Measurements from ENCODE around the gene RPS6KL1. TPM values are rescaled to one million over a fixed set of nuclear protein-coding genes. Genes with fewer than 3 reads are reported as not detected.

RPS6KL1 gene
- polyA plus RNA-seq, 2 of the 4 experiments (the other 2 are of a cell fraction): 0.32 to 0.99 TPM

GRCh38 chr14:74962046-74962445 is 39.0 kb upstream of the RPS6KL1 start (continued):
- TF ChIP-seq HMGXB4 (CRISPR knock-in tag; IDR thresholded peaks at IDR 0.05; ENCODE audit: borderline replicate concordance) (no peak), TFCP2L1 (CRISPR knock-in tag; IDR thresholded peaks at IDR 0.05) (no peak), HDAC2 (IDR thresholded peaks at IDR 0.05) (no peak), REST (IDR thresholded peaks at IDR 0.05) (no peak), FOSL2 (IDR thresholded peaks at IDR 0.05) (no peak), FOSL2 (CRISPR knock-in tag; IDR thresholded peaks at IDR 0.05) (no peak), PBX3 (IDR thresholded peaks at IDR 0.05) (no peak), RCOR1 (IDR thresholded peaks at IDR 0.05; ENCODE audit: low read depth, low read length) (no peak)

- no peak overlapping the region for H3K4me2 ChIP-seq
- no peak overlapping the region for H3K4me3 ChIP-seq
- H3K4me1 ChIP-seq: peaks cover 5% of the 10 kb centered on the region; the same call in 1 of the 3 replicates
- POLR2A ChIA-PET: no interaction called here
- DNase-seq (ENCODE audit: low read depth in 1 of 2, low spot score in 1 of 2): no peak
- CTCF ChIA-PET: interaction anchor here (0.7 to 11.6 kb wide), 4 partner anchors 12 to 128 kb away, joined by 3 to 105 read pairs (median 14); partner anchors contain the start of gene RPS6KL1
- no peak for ATAC-seq
- TF ChIP-seq RARB (CRISPR knock-in tag; IDR thresholded peaks at IDR 0.05): no peak
- TF ChIP-seq EP300 (IDR thresholded peaks at IDR 0.05): no peak
- TF ChIP-seq HDAC2 (IDR thresholded peaks at IDR 0.05): no peak
- TF ChIP-seq KDM1A (IDR thresholded peaks at IDR 0.05; ENCODE audit: low read depth): no peak
- TF ChIP-seq REST (IDR thresholded peaks at IDR 0.05): no peak
- no peak overlapping the region for H3K27ac ChIP-seq
- H3K9me3 ChIP-seq: no peaks in the 10 kb centered on the region
- FAIRE-seq: no peak
- 62% methylated on average over 5 of the region's 5 CpGs for WGBS (ENCODE audit: missing lambda C conversion rate)
Observed at GRCh38 chr14:74961238-74961911, 38.3 kb upstream of the RPS6KL1 start.

GRCh38 chr14:74960736-74961135 is 37.7 kb upstream of the RPS6KL1 start:
- ChIA-PET POLR2A (no interaction called here), CTCF (interaction anchor here (0.7 to 11.6 kb wide), 5 partner anchors 10 to 128 kb away, joined by 3 to 105 read pairs (median 4); partner anchors contain the start of gene RPS6KL1)
- ATAC-seq (no peak), DNase-seq (ENCODE audit: low read depth in 1 of 2, low spot score in 1 of 2) (no peak), FAIRE-seq (no peak)
- WGBS (ENCODE audit: missing lambda C conversion rate): 56% methylated on average over 4 of the region's 4 CpGs
- Histone ChIP-seq H3K9me3 (no peaks in the 10 kb centered on the region), H3K4me2 (no peak overlapping the region), H3K4me3 (no peak overlapping the region), H3K4me1 (peaks cover 5% of the 10 kb centered on the region; the same call in 1 of the 3 replicates), H3K27ac (no peak overlapping the region)
- TF ChIP-seq HOXB5 (CRISPR knock-in tag; IDR thresholded peaks at IDR 0.05) (no peak), POLR2AphosphoS2 (conservative IDR thresholded peaks at IDR 0.05; ENCODE audit: low read length) (no peak), POLR2A (IDR thresholded peaks at IDR 0.05; ENCODE audit: low read length) (no peak), KDM1A (IDR thresholded peaks at IDR 0.05; ENCODE audit: low read depth) (no peak)

Data from A549 (cell line).